WI38 (cell line): ENCODE data around the gene HIVEP2.

Source experiments
- H3K4me3 ChIP-seq: 2 replicates; pipeline ENCODE4 v1.5.1; 2011; ENCODE audit warnings: low read depth, mild to moderate bottlenecking, control low read depth, low read length
- CTCF ChIP-seq: IDR thresholded peaks from 2 replicates; pipeline ENCODE4 v1.5.1; 2012; ENCODE audit warnings: low read depth, mild to moderate bottlenecking, control low read depth, low read length

Gene HIVEP2

GRCh38 chr6:142909686-142910085, 35.3 kb downstream of the HIVEP2 start:
- no peak overlapping the region for H3K4me3 ChIP-seq
- TF ChIP-seq CTCF, result no peak

- H3K4me3 ChIP-seq, result no peak overlapping the region
- no peak for TF ChIP-seq CTCF
Observed at GRCh38 chr6:142908235-142908634, 36.7 kb downstream of the HIVEP2 start.

- H3K4me3 ChIP-seq, result no peak overlapping the region
Observed at GRCh38 chr6:142907544-142907943, 37.4 kb downstream of the HIVEP2 start.

GRCh38 chr6:142906945-142907470, 38.0 kb downstream of the HIVEP2 start:
- no peak overlapping the region for H3K4me3 ChIP-seq
- TF ChIP-seq CTCF, result no peak

More at GRCh38 chr6:142907544-142907943, 37.4 kb downstream of the HIVEP2 start:
- no peak for TF ChIP-seq CTCF

- H3K4me3 ChIP-seq, result no peak overlapping the region
- TF ChIP-seq CTCF, result no peak
Observed at GRCh38 chr6:142903812-142904211, 41.2 kb downstream of the HIVEP2 start.

GRCh38 chr6:142902636-142903053, 42.3 kb downstream of the HIVEP2 start:
- no peak for TF ChIP-seq CTCF
- H3K4me3 ChIP-seq, result peak overlapping the region; percentile 22

GRCh38 chr6:142901611-142902010, 43.4 kb downstream of the HIVEP2 start:
- H3K4me3 ChIP-seq, result no peak overlapping the region
- no peak for TF ChIP-seq CTCF
